ENCODE measurements around the gene GAREM1. TPM values are rescaled to one million over a fixed set of nuclear protein-coding genes. Genes with fewer than 3 reads are reported as not detected.

The GAREM1 gene
- total RNA-seq, result 27.9 TPM

GRCh38 chr18:32470714-32471633 is at the start of gene GAREM1:
GAREM1 (minus strand) TSS chr18:32470882; CDS start chr18:32470428, 454 bp downstream.

Small RNA genes lying within 50 kb of the gene (small RNA-seq; reads per million reads assigned to genes)
- gene RF00019 (ENCODE audit: low replicate concordance), result not detected

All from metanephros (tissue), 2 donors.